Activated naive CD4-positive, alpha-beta T cell treated with anti-CD3 and anti-CD28 coated beads, Interleukin-2, amount 50 U/mL, for 72 hours (primary cell): ENCODE data around the gene ARHGAP18. TPM values are rescaled to one million over a fixed set of nuclear protein-coding genes. Genes with fewer than 3 reads are reported as not detected.

Experiments
- ATAC-seq, 2 donors: fragments of 150-1000 bp; cut with Tn5 transposase; 2 replicates each; pipeline ENCODE4 v1.10.0; 2021; ENCODE audit warnings: mild to moderate bottlenecking in 2 of 2, moderate library complexity in 2 of 2
- DNase-seq, 2 donors: peaks; one replicate each; pipeline ENCODE4 v3.0.0; 2021 to 2022; ENCODE audit warnings: low spot score in 2 of 2
- H3K27ac Mint-ChIP-seq, 2 donors: one replicate each; pipeline ENCODE4 v1.8.0; 2022; ENCODE audit warnings: mild to moderate bottlenecking in 2 of 2, mixed read lengths in 2 of 2
- H3K36me3 Mint-ChIP-seq, 2 donors: one replicate each; pipeline ENCODE4 v1.8.0; 2022; ENCODE audit warnings: mixed read lengths in 2 of 2
- H3K9me3 Mint-ChIP-seq, 2 donors: one replicate each; pipeline ENCODE4 v1.8.0; 2022; ENCODE audit warnings: mixed read lengths in 2 of 2
- total RNA-seq, 2 donors: library from RNA; stranded (reverse); gene quantifications; one replicate each; pipeline ENCODE4 v1.2.3, GENCODE V29; 2022

ARHGAP18 gene
- total RNA-seq, 2 donors from 2014 or later = 7.7 to 8.7 TPM

DNA sequence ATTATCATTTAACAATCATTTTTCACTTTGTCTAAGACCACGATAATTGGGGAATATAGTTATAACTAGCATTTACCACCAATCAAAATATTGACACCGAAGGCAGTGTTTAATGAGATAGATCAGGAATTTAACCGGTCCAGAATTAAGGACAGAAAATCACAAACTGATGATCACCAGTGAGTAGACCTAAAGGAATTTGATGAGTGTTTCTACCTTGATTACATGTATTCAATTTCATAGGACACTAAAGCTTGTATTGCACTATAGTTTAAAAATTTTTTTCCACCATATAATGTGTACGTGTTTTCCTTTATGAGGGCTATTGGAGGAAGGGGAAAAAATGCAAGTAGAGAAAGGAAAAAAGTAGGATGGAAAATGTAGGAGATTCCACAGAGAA lies 22.6 kb upstream of the ARHGAP18 start:
- ATAC-seq (no peak), DNase-seq (no peak)
- no peaks in the 10 kb centered on the region for H3K36me3 Mint-ChIP-seq
- no peaks in the 10 kb centered on the region for H3K9me3 Mint-ChIP-seq
- no peak overlapping the region for H3K27ac Mint-ChIP-seq

DNA sequence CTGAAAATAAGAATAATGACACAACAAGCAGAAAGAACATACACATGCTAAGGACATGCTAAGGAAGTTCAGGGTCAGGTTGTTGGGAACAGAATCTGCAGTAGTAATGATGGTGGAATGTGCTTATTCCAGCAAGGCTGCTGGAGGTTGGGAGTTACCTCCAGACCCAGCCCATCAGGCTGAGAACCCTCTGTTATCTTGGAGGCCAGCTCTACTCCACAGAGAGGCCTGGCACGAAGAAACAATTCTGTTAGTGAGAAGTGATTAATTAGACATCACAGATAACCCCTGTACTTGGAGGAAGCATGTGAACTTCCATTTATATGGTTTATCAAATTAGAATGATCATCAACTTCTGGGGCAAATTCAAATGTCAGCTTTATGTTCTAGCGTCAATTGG lies 22.1 kb upstream of the ARHGAP18 start:
- ATAC-seq = no peak
- H3K9me3 Mint-ChIP-seq = no peaks in the 10 kb centered on the region
- no peaks in the 10 kb centered on the region for H3K36me3 Mint-ChIP-seq
- no peak overlapping the region for H3K27ac Mint-ChIP-seq
- DNase-seq = no peak

DNA sequence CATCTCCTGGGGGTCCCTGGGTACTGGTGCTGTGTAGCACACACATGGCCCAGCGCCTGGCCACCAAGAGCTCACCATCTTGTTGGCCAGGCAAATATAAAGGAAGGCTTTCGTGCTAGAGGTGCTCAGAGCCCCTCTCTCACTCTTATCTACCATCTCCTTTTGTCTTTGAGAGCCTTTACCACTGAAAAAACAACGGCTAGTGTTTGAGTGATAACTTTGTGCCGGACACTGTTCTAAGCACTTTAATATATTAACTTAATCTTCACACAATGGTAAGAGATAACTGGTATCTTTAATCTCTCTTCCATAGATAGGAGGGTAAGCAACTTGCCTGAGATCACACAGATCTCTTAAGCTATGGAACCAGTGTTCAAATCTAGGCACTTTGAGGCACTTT lies 21.5 kb upstream of the ARHGAP18 start:
- Mint-ChIP-seq H3K9me3 (no peaks in the 10 kb centered on the region), H3K27ac (peak overlapping the region in 1 of 2 donors; percentile 43), H3K36me3 (no peaks in the 10 kb centered on the region)
- DNase-seq (no peak), ATAC-seq (no peak)

DNA sequence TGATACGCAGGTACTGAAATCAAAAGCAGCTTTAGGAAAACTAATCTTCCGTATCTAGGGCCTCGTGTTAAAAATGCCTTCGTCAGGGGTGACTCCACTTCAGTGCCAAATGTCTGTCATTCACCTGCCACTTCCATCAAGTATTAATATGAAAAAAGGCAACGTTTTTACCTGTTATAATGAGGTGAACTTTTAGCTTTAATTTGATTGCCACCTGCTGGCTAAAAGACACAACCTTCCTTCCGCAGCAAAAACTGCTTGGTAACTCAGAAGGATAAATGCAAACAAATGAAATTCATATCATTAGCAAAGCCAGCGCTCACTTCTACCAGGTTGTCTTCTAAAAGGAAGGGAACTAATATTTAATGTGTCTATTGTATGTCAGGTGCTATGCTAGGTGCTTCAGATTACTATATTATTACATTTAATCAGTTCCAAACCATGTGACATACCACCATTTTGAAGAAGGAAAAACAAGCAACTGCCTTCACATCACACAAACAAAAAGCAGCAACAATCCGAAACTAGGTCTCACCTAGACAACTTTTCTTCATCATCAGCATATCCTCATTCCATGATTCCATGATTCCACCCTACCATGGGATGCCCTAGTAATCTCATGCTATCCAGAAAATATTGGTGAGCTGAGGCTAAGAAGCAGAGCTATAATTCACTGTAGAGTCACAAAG lies 20.6 kb upstream of the ARHGAP18 start:
- DNase-seq (no peak), ATAC-seq (peak in 1 of 2 donors; percentile 43)
- peak overlapping the region in 1 of 2 donors; percentile 43 for H3K27ac Mint-ChIP-seq
- H3K9me3 Mint-ChIP-seq = no peaks in the 10 kb centered on the region
- no peaks in the 10 kb centered on the region for H3K36me3 Mint-ChIP-seq

DNA sequence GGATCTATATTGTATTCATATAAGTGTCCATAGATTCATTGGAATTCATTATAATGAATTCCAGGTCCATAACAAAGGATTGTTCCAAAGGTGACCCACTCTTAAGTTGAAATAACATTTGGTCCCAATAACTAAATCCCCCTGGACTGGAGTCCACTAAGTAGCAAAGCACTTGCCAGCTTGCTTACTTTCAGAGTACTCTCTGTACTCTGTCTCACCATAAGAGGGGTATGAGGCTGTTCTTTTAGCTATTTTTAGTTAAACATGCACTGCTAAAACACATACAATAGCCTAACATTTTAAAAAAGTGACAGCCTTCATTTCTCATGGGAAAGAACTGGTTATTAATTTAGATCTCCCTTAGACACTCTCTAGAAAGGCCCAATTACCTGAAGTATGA lies 16.7 kb upstream of the ARHGAP18 start:
- no peaks in the 10 kb centered on the region for H3K9me3 Mint-ChIP-seq
- ATAC-seq = no peak
- DNase-seq = no peak
- no peak overlapping the region for H3K27ac Mint-ChIP-seq
- no peaks in the 10 kb centered on the region for H3K36me3 Mint-ChIP-seq

DNA sequence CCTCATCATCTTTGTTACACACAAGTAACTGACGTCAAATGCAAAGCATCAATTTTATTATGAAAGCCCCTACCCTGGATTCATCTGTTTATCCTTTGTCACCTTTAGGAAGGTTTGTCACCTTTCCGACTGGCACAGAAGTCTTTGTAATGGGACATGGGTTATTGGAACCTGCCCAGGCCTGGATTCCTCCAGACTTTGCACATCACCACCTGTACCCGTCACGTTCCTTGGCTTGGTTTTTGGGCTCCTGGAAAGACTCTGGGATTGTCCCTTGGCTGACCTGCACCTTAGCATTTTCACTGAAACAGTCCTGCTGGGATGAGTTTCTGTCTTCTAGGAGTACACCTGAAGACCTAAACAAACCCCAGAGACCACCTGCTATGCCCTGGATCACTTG lies 15.4 kb upstream of the ARHGAP18 start:
- no peak for ATAC-seq
- no peak overlapping the region for H3K27ac Mint-ChIP-seq
- no peaks in the 10 kb centered on the region for H3K9me3 Mint-ChIP-seq
- no peak for DNase-seq
- no peaks in the 10 kb centered on the region for H3K36me3 Mint-ChIP-seq

DNA sequence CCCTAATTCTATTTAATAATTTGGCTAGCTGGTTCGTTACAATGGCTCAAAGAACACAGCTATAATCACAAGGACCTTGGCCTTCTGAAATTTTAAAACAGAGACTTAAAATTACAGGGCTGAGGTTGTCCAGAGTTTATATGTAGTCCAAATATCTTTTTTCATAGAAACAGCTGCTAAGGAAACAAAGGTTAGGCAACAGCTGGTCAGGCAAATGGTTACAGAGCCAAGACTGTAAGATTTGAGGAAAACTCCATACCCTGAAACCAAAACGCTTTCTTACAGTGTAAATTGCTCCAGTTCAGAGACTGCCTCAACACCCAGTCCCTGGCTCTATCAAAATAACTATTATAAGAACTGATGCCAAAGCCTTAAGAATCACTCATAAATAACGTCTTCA lies 9.7 kb upstream of the ARHGAP18 start:
- no peaks in the 10 kb centered on the region for H3K9me3 Mint-ChIP-seq
- no peak for DNase-seq
- no peaks in the 10 kb centered on the region for H3K36me3 Mint-ChIP-seq
- no peak for ATAC-seq
- H3K27ac Mint-ChIP-seq = no peak overlapping the region

DNA sequence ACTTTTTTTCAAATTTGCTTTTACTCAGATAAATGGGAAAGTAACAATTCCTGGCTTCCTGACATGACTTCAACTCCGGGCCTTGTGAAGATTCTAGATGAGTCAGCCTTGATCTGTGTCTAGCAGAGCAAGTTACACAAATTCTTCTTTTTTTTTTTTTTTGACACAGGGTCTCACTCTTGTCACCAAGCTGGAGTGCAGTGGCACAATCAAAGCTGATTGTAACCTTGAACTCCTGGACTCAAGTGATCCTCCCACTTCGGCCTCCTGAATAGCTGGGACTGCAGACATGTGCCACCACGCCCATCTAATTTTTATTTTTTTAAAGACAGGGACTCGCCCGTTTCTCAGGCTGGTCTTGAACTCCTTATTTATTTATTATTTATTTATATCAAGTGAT lies 7.3 kb upstream of the ARHGAP18 start:
- DNase-seq = no peak
- H3K36me3 Mint-ChIP-seq = no peaks in the 10 kb centered on the region
- H3K27ac Mint-ChIP-seq = no peak overlapping the region
- no peak for ATAC-seq
- no peaks in the 10 kb centered on the region for H3K9me3 Mint-ChIP-seq

DNA sequence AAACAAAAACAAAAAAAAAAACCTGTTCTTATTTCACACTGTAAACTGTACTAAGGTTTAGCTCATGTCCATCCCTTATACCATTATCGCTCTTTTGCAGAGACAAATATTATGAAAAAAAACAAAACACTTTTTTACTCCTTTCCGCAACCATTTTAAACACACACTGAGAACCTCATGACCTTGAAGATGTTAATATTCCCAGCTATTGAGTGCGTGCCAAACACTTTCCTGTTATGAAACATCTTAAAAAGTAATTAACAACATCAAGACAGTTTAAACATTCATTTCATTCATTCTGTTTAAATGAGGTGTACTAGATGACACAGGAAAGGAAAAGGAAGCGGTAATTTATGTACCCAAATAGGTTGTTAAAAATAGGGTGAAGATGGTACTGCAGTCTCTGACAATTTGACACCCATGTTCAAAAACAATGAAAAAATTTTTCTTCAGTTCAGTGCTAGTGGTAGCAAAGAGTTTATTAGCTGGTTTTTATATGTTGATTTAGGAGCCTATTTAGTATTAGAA lies 3.9 kb upstream of the ARHGAP18 start:
- Mint-ChIP-seq H3K36me3 (peaks cover 5 to 6% of the 10 kb centered on the region in 2 donors), H3K27ac (no peak overlapping the region), H3K9me3 (no peaks in the 10 kb centered on the region)
- no peak for ATAC-seq
- no peak for DNase-seq

DNA sequence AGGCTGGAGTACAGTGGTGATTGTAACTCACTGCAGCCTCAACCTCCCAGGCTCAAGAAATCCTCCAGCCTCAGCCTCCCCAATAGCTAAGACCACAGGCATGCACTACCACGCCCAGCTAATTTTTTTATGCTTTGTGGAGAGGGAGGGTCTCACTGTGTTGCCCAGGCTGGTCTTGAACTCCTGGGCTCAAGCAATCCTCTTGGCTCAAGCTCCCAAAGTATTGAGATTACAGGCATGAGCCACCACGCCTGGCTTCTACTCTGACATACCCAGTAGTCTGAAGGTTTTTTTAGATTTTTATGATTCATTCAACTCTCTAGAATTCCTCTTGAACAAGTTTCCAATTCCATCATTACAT lies 1.3 kb upstream of the ARHGAP18 start:
- H3K36me3 Mint-ChIP-seq = peaks cover 5 to 6% of the 10 kb centered on the region in 2 donors
- H3K27ac Mint-ChIP-seq = peak overlapping the region in 1 of 2 donors; percentile 84
- H3K9me3 Mint-ChIP-seq = no peaks in the 10 kb centered on the region
- ATAC-seq (no peak), DNase-seq (no peak)

DNA sequence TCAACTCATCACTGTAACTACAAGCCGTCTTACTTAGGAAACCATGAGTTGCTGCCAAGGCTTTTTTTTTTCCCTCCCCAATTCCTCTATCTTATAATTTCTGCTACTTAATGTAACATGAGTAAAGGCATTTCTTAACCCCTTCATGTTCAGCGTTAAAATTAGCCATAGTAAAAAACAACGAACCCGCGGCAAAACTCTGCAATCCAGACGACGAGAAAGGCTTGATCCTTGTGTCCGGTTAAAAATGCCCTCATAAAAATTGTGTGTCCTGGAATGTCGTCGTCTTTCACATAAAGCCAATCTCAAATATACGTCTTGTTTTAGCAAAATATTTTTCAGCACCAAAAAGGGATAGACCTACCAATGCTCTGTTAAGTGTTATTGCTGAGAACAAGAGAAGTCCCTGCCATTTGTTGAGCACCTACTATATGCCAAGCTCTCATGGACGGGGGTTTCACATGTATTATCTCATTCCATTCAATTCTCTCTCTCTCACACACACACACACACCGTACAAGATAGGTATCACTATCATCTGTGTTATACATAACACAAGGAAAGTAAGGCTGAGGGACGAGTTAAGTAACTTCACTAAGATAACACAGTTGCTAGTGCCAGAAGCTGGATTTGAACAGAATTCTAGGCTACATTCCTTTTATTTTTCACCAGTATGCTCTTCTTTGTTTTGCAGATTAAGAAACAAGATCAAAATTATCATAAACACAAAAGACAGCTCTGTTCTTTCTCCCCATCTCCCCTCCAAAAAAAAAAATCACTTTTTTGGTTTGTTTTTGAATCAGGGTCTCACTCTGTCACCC lies 683 bp upstream of the ARHGAP18 start:
- H3K27ac Mint-ChIP-seq = peak overlapping the region in 1 of 2 donors; percentile 84
- no peaks in the 10 kb centered on the region for H3K9me3 Mint-ChIP-seq
- DNase-seq (no peak), ATAC-seq (no peak)
- peaks cover 5 to 6% of the 10 kb centered on the region in 2 donors for H3K36me3 Mint-ChIP-seq

DNA sequence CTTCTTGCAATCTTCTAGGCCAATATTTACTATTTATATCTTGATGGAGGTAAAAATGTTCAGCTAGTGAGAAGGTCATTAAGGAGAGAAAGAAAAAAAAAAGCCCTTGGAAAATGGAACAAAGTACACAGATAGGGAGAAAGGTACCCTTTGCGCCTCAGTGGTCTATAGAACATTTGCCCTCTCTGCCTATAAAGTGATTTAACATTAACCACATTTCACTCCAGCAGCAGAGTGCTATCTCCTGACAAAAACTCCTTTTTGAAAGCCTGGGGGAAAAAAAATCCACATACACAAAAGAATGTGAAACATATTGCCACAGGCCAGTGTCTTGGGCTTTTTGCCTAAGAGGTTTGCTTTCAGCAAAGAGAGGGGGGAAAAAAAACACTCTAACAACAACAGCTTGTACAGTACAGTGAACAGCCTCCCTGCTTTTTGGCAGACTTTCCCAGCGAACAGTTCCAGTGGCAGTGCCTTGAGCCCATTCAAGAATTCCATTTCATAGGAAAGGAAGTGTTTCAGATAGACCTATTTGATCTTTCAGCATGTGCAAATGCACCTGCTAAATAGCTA lies 695 bp downstream of the ARHGAP18 start:
- DNase-seq = no peak
- Mint-ChIP-seq H3K27ac (peak overlapping the region in 1 of 2 donors; percentile 84), H3K9me3 (no peaks in the 10 kb centered on the region), H3K36me3 (peaks cover 5 to 6% of the 10 kb centered on the region in 2 donors)
- ATAC-seq = peak in 1 of 2 donors; percentile 16

DNA sequence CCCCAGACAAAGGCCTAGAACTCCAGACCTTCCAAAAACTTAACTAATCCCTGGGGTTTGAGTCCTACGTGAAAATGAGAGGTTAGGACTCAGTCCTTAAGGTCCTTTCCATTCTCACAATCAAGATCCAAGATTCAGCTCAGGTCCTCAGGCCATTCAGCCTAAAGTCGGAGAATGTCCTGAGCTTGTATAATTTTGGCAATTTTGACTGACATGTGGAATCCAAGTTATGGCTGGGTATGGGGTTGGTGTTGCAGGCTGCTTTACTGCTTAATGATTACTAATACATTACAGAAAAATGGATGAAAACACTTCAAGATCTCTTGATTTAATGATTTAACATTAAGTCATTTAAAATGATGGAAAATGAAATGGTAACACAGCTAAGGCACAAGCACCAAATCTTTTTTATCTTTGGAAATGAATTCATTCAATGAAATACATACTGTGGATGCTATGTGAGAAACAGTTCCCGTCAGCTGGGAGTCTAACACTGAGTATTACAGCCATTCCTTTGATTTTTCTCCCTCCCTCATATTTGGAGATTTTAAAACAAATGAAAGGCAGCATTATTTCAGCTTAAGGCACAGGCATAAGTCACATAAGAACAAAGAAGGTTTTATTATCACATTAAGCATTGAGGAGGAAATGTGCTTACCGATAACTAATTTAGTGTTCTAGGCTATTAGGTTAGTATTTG lies 1.3 kb downstream of the ARHGAP18 start:
- no peak overlapping the region for H3K27ac Mint-ChIP-seq
- DNase-seq = no peak
- H3K36me3 Mint-ChIP-seq = peaks cover 5 to 6% of the 10 kb centered on the region in 2 donors
- ATAC-seq = no peak
- H3K9me3 Mint-ChIP-seq = no peaks in the 10 kb centered on the region

DNA sequence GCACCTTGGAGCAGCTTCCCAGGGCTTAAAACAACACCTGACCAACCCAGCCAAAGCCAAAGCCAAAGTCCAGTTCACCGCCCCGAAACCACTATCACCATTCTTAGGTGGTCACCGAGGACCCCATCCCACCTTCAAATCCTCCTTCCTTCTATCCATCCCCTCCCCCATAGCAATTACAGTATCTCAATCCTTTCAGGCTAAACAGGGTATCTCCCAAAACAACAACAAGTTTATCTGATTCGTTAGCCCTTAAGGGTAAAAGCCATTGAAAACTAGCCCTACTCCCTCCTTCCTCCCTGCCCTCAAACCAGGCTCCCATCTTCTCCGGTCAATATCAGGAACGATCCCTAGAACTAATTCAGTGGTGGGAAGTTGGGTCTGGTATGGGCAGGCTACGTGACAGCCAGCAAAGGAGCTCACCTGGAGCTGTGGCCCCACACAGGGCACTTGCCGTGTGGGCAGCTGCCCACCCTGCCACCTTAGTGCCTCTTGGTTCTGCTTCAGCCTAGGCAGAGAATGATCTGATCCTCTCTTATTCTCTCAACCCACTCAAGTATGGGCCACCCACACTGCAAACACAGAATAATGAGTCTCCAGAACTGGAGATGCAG lies 2.0 kb downstream of the ARHGAP18 start:
- DNase-seq (no peak), ATAC-seq (no peak)
- H3K9me3 Mint-ChIP-seq = no peaks in the 10 kb centered on the region
- H3K36me3 Mint-ChIP-seq = peaks cover 5 to 6% of the 10 kb centered on the region in 2 donors
- H3K27ac Mint-ChIP-seq = no peak overlapping the region

DNA sequence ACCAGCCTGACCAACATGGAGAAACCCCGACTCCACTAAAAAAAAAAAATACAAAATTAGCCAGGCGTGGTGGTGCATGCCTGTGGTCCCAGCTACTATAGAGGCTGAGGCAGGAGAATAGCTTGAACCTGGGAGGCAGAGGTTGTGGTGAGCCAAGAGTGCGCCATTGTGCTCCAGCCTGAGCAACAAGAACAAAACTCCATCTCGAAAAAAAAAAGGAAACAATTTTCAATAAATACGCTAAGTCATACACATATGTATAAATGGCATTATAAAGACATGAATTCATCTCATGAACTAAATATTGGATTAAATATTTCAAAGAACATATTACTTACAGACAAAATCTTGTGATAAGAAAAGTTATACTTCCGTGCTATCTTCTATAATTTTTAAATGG lies 2.9 kb downstream of the ARHGAP18 start:
- ATAC-seq = no peak
- H3K27ac Mint-ChIP-seq = no peak overlapping the region
- no peaks in the 10 kb centered on the region for H3K9me3 Mint-ChIP-seq
- no peak for DNase-seq
- peaks cover 5 to 6% of the 10 kb centered on the region in 2 donors for H3K36me3 Mint-ChIP-seq

DNA sequence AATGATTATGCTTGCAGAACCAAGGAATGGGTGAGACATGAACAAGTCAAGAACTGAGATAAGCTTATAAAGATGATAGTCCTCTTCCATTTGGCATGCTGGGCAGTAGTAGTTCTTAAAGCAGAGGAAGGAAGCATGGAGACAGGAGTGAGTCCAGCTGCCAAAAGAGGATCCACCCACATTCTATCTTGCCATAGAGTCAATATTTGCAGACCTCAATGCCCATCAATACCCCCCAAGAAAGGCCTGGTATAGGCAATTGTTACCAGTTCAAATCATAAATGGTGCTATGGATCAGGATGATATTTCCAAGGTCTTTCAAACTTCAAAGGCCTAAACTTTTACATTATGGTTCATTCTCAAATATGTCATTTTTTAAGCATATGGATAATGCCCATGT lies 4.8 kb downstream of the ARHGAP18 start:
- no peak overlapping the region for H3K27ac Mint-ChIP-seq
- ATAC-seq (no peak), DNase-seq (no peak)
- H3K9me3 Mint-ChIP-seq = no peaks in the 10 kb centered on the region
- H3K36me3 Mint-ChIP-seq = peaks cover 5 to 6% of the 10 kb centered on the region in 2 donors
